NCI-H1930 (cell line): ENCODE data around the gene EED.

Experiments used
- DNase-seq, 2 experiments: peaks; one replicate each; lab custom pipeline; 2025; lab: John Stamatoyannopoulos, UW

EED gene

GRCh38 chr11:86244522-86245368 is at the start of gene EED:
Gene EED, plus strand, starts transcription at chr11:86244753. Its CDS starts 477 bp downstream, at chr11:86245230.
- DNase-seq, result peak; percentile 87 to 91

GRCh38 chr11:86194998-86195397 is 49.6 kb upstream of the EED start:
- DNase-seq, result no peak

GRCh38 chr11:86196085-86196696 is 48.4 kb upstream of the EED start:
- no peak for DNase-seq

GRCh38 chr11:86196913-86197312 is 47.6 kb upstream of the EED start:
- no peak for DNase-seq

GRCh38 chr11:86197448-86197847 is 47.1 kb upstream of the EED start:
- DNase-seq, result no peak

GRCh38 chr11:86198139-86198538 is 46.4 kb upstream of the EED start:
- DNase-seq, result no peak

GRCh38 chr11:86199354-86199753 is 45.2 kb upstream of the EED start:
- no peak for DNase-seq

- DNase-seq, result no peak
Measured at GRCh38 chr11:86201371-86201884, 43.1 kb upstream of the EED start.

- DNase-seq, result no peak
Measured at GRCh38 chr11:86202013-86202336, 42.6 kb upstream of the EED start.

- no peak for DNase-seq
Measured at GRCh38 chr11:86204356-86204755, 40.2 kb upstream of the EED start.

GRCh38 chr11:86205421-86206336 is 38.9 kb upstream of the EED start:
- no peak for DNase-seq

- no peak for DNase-seq
Measured at GRCh38 chr11:86206337-86206695, 38.2 kb upstream of the EED start.

GRCh38 chr11:86207413-86207812 is 37.1 kb upstream of the EED start:
- DNase-seq, result no peak

GRCh38 chr11:86208572-86208971 is 36.0 kb upstream of the EED start:
- no peak for DNase-seq

GRCh38 chr11:86209806-86210657 is 34.5 kb upstream of the EED start:
- no peak for DNase-seq

GRCh38 chr11:86210898-86211297 is 33.7 kb upstream of the EED start:
- no peak for DNase-seq

- no peak for DNase-seq
Measured at GRCh38 chr11:86211619-86212018, 32.9 kb upstream of the EED start.

GRCh38 chr11:86212019-86212611 is 32.4 kb upstream of the EED start:
- DNase-seq, result no peak

- no peak for DNase-seq
Measured at GRCh38 chr11:86214710-86215109, 29.8 kb upstream of the EED start.

GRCh38 chr11:86218125-86219084 is 26.1 kb upstream of the EED start:
- peak; percentile 16 to 21 for DNase-seq
